HG03159 (cell line): ENCODE data around the gene ASTN2.

Source experiments
- ATAC-seq: cut with Tn5 transposase; IDR thresholded peaks from one replicate; pipeline ENCODE4 v1.9.1; 2021; ENCODE audit warnings: mild to moderate bottlenecking, moderate library complexity; ENCODE audit not compliant: unreplicated experiment

Gene ASTN2

GRCh38 chr9:117187498-117187897 is 227.4 kb downstream of the ASTN2 start:
- ATAC-seq, result no peak

- no peak for ATAC-seq
These were observed 230.7 kb downstream of the ASTN2 start for GRCh38 chr9:117184173-117184572.

- ATAC-seq, result no peak
These were observed 232.8 kb downstream of the ASTN2 start for GRCh38 chr9:117182046-117182445.

- no peak for ATAC-seq
These were observed 233.9 kb downstream of the ASTN2 start for GRCh38 chr9:117180896-117181445.

- ATAC-seq, result no peak
These were observed 236.1 kb downstream of the ASTN2 start for GRCh38 chr9:117178596-117179375.

- no peak for ATAC-seq
These were observed 244.3 kb downstream of the ASTN2 start for GRCh38 chr9:117170567-117170966.

- no peak for ATAC-seq
These were observed 245.7 kb downstream of the ASTN2 start for GRCh38 chr9:117169089-117169621.

- no peak for ATAC-seq
These were observed 250.3 kb downstream of the ASTN2 start for GRCh38 chr9:117164512-117164911.

GRCh38 chr9:117160254-117160653 is 254.6 kb downstream of the ASTN2 start:
- ATAC-seq, result no peak

GRCh38 chr9:117156771-117157535 is 257.9 kb downstream of the ASTN2 start:
- no peak for ATAC-seq

- no peak for ATAC-seq
These were observed 258.6 kb downstream of the ASTN2 start for GRCh38 chr9:117156144-117156688.

- no peak for ATAC-seq
These were observed 261.8 kb downstream of the ASTN2 start for GRCh38 chr9:117153021-117153420.

- ATAC-seq, result no peak
These were observed 263.1 kb downstream of the ASTN2 start for GRCh38 chr9:117151716-117152115.

- ATAC-seq, result no peak
These were observed 264.9 kb downstream of the ASTN2 start for GRCh38 chr9:117149996-117150395.

GRCh38 chr9:117145811-117146490 is 268.9 kb downstream of the ASTN2 start:
- no peak for ATAC-seq

GRCh38 chr9:117145081-117145480 is 269.8 kb downstream of the ASTN2 start:
- no peak for ATAC-seq

- ATAC-seq, result no peak
These were observed 276.6 kb downstream of the ASTN2 start for GRCh38 chr9:117138231-117138630.

- ATAC-seq, result no peak
These were observed 278.4 kb downstream of the ASTN2 start for GRCh38 chr9:117136461-117136860.

GRCh38 chr9:117135501-117136098 is 279.3 kb downstream of the ASTN2 start:
- no peak for ATAC-seq

GRCh38 chr9:117134826-117135500 is 279.9 kb downstream of the ASTN2 start:
- no peak for ATAC-seq
